Measurements from ENCODE around the gene GNA15. TPM values are rescaled to one million over a fixed set of nuclear protein-coding genes. Genes with fewer than 3 reads are reported as not detected.

GNA15 gene
- total and polyA plus RNA-seq, 2 of the 8 experiments (the other 6 are each of a cell fraction or from before 2014, with no cell fraction given) = 0.26 to 0.45 TPM

DNA sequence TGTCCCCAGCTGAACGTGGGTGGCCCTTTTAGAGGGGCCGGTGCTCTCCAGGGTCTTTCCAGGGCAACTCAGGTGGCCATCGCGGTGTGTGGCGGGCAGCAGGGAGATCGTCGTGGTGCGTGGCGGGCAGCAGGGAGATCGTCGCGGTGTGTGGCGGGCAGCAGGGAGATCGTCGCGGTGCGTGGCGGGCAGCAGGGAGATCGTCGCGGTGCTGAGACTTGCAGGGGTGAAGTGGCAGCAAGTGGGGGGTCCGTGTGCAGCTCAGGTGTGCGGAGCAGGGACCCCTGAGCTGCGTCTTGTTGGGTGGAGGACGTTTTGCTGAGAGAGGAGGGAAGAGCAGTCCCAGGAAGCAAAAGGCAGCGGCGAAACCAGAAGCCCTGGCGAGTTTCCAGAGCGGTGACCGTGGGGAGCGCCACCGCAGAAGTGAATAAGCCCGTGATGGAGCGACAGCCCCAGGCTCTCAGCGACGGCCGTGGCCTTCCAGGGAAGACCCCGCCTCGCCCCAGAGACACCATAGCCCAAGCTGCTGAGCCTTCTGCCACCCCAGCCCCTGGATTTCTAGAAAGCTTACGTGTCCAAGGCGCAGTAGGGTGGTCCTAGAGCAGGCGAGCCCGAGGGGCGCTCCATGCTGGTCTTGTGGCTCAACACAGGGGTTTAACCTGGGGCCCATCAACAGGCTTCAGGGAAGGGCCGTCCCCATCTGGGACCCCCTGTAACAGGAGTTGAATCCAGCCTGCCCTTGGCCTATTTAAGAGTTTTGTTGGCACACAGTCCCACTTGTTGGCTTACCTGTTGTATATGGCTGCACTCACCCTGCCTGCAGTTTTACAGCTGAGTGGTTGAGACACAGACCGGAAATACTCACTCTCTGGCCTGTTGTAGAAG, 55.3 kb downstream of the GNA15 start (continued):
- TF ChIP-seq KDM5A (IDR thresholded peaks at IDR 0.05; ENCODE audit: low read length) (no peak), SP1 (IDR thresholded peaks at IDR 0.05; ENCODE audit: low read depth, low read length) (no peak), POLR2AphosphoS5 (IDR thresholded peaks at IDR 0.05; ENCODE audit: low read depth, low read length) (no peak), TBP (IDR thresholded peaks at IDR 0.05; ENCODE audit: low read depth, low read length) (no peak), ATF3 (IDR thresholded peaks at IDR 0.05; ENCODE audit: insufficient read depth, low read depth, low read length) (no peak), SRF (IDR thresholded peaks at IDR 0.05; ENCODE audit: low read depth, low read length) (no peak), E2F6 (IDR thresholded peaks at IDR 0.05) (no peak), CBX5 (IDR thresholded peaks at IDR 0.05; ENCODE audit: low read depth, low read length) (no peak), HDAC6 (IDR thresholded peaks at IDR 0.05; ENCODE audit: low read depth, low read length) (no peak), GABPA (IDR thresholded peaks at IDR 0.05; ENCODE audit: borderline replicate concordance, insufficient read depth, low read length) (no peak), NANOG (IDR thresholded peaks at IDR 0.05; ENCODE audit: insufficient read depth, low read depth, low read length, poor library complexity, severe bottlenecking) (no peak)
